GM04504 (cell line): ENCODE results near the gene C6orf47.

Source experiments
- DNase-seq: peaks from one replicate; pipeline ENCODE4 v3.0.0-alpha.2; 2012; ENCODE audit warnings: low read depth

Gene C6orf47

DNA sequence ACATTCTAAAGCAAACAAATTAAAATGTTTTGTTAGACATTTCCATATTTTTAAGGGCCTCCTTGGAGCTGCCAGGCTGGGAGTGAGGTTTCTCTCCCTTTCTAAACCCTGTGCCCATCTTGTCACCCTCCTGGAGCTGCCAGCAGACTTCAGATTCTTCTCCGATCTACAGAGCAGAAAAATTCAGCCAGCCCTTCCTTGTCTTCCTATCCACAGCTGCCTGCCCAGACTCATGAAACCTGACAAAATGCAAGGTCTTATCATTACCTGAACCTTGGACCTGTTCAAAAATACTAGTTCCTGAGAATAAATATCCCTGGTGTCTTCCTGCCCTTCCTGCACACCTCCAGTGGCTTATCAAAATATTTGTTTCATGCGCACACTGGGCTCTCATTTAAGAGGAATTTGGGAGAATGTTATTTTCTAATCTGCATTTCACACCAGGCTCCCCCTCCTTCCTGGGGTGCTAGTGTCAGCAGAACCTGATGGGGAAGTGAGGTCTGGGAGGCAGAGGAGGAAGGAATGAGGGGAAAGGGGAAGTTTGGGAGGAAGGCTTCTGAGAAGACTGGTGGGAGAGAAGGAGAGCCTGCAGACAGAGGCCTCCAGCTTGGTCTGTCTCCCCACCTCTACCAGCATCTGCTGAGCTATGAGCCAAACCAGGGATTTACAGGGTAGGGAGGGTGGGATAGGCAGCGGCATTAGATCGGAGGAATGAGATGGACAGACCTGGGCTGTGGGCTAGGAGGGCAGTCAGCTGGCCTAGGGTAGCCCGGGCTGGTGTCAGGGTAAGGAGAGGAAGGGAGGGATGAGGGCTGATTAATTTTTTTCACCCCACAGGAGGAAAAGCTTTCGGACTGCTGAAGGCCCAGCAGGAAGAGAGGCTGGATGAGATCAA lies 45.6 kb downstream of the C6orf47 start, which contains the start of gene AIF1:
Gene AIF1 (plus strand): TSS at position 551 of the 895 bp plus-strand sequence. CDS start 96 bp downstream, at position 647.
- DNase-seq: no peak

DNA sequence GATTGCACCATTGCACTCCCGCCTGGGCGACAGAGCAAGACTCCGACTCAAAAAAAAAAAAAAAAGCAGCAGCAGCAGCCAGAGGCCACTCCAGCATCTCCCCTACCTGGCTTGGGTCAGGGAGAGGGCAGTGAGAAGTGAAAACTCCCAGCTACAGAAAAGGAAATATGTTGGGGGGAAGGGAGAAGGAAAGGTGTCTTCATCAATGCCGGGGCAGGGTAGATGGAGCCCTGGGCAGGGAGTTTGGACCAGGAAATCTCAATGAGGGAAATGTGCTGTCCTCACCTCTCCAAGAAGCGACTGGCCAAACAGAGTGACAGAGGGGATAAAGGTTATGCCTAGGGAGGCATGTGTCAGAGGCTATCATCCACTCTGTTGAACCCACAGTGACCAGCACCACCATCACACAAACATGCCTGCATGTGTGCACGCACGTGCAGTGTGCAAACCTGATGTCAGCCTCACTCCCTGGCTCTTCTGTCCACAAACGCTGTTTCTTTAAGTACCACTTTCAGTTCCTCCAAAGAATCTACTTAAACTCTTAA lies 46.4 kb downstream of the C6orf47 start:
- DNase-seq: no peak

DNA sequence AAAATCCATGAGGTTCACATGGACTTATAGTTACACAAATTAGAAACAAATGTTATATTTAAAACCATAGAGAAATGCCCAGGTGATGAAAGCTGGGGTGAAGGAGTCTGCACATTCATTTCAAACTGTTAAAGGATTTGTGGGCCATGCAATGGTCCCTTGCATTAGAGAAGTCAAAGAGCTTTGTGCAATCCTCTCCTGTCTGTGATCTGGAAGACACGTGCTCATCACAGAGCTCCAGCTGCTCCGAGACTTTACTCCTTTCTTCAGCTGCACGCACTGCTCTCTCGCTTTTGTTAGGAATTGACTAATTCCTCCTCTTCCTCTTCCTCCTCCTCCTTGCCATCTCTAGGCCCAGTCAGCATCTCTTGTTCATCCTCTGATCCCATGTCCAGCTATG lies 49.6 kb downstream of the C6orf47 start:
- no peak for DNase-seq

DNA sequence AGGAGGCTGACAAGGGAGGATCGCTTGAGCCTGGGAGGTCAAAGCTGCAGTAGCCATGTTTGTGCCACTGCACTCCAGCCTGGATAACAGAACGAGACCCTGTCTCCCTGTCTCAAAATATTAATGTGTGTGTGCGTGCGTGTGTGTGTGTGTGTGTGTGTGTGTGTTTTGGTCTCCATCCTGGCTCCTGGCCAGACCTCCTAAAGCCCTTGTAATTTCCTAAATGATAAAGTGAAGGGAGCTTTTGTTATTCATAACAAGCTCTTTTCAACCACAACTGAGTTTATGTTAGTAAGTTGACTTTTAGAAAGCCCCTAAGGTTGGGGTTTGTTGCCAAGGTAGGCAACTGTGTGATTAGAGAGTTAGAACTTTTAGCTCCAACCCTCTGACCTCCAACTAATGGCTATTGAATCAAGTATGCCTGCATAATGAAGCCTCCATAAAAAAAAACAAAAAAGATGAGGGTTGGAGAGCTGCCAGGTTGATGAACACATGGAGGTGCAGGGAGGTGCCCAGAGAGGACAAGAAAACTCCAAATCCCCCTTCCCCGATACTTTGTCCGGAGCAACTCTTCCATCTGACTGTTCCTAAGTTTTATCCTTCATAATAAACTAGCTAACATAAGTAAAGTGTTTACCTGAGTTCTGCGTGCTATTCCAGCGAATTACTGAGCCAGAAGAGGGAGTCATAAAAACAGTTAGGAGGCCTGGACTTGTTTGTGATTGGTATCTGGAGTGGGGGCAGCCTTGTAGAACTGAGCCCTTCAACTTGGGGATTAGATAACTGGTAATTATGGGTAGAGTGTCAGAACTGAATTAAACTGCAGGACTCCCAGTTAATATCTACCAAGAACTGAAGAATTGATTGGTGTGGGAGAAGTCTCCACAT lies 50.8 kb downstream of the C6orf47 start:
- no peak for DNase-seq
